Activated CD4-positive, alpha-beta T cell treated with anti-CD3 and anti-CD28 coated beads, Interleukin-2, amount 50 U/mL, for 16 hours (primary cell): ENCODE results near the gene MDGA2.
"Not testable (repeated sequence)": the region's sequence is repeated elsewhere in the genome, so short reads cannot be mapped to it uniquely, and the experiment has no call there.

Experiments
- DNase-seq: peaks from one replicate; pipeline ENCODE4 v3.0.0-alpha.2; 2020

Gene MDGA2

DNA sequence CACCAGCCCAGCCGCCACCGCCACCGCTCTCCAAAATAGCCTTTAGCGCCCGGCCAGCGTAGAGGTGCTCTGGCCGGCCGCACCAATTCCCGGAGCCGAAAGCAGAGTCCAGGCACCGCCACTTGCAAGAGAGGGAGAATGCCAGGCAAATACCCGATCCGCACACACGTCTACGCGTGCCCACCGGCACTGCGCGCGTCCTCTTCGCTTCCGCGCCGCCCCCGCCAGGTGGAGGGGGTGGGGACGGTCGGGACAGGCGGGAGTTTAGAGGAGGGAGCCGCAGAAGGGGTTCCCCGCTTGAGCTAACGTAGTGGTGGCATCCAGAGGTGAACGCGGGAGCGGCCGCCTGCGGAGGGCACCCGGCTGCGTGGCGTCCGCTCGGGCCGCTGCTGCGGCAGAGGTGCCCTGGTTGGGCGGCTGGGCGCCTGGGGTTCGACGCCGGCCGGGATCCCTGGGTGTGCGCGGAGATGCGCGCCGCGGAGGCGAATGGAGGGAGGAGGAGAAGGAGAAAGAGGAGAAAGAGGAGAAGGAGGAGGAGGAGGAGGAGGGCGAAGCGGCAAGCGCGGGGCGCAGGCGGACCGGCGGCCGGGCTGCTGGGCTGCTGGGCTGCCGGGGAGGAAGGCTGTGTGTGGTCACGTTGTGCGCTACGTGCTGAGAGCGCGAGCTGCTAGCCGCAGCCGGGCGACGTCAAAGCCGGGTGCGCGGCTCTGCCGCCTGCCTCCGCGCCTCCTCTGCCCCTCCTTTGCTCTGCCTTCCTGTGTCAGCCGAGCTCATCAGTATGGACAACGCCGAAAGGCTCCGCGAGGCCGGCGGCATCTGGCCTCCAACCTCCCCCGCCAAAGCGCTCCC is at the start of gene MDGA2:
TSS of gene MDGA2 (minus strand) at position 140 of the 849 bp plus-strand sequence.
- peak; percentile 15 for DNase-seq

DNA sequence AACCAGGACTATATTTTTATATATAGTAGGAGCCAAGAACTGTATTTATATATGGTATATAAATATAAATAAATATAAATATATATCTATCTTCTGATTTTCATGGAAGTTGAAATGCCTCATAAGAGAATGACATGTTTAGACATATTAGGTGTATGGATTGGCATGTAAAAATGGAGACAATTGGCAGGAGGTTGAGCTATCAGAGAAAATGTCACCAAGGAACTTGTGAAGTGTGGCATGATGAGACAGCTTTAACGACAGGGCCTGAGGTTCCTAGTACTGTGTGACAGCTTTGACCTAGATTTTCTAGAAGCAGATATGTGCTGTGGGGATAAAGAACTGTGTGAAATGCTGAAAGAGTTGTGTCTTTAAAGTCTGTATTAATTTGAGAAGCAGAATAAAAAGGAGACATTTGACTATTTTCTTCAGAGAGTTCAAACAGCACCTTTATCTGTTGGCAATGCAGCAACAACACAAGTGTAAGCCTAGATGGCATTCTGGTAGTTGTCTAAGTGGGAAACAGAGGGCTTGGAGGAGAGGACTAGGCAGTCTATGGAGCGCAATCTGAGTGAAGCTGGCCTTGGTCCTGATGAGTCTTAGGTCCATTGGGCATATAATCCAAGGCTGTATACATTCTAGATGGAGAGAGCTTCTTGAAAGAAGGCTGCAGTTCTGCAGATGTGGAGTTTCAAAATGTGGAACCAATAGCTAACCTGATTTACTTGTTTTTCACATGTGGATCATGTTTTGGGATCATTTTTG is 47.7 kb upstream of the MDGA2 start:
- DNase-seq, result no peak

DNA sequence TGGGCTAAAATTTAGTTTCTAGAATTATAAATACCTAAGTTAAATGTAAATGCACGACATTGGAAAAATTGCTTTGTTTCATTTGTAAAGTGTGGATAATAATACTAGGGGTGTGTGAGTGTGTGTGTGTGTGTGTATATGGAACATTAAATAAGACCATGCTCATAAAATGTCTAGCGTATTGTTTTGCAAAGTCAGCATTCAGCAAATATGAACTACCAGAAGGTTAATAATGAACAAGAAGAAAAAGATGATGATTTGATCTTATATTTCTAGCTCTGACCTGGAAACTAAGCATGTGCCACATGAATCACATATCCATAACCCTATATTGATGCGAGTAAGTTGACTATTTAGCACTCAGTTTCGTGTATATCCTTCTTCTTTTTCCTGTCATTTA is 44.9 kb upstream of the MDGA2 start:
- DNase-seq, result no peak

DNA sequence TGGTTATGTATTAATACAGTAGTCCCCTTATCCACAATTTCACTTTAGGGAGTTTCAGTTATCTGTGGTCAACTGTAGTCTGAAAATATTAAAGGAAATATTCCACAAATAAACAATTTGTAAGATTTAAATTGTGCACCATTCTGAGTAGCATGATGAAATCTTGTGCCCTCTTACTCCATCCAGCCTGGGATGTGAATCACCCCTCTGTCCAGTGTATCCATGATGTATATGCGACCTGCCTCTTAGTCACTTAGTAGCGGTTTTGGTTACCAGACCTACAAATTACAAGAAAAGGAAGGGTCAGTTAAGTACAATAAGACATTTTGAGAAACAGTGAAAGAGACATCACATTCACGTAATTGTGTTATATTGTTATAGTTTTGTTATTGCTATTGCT is 39.9 kb upstream of the MDGA2 start:
- no peak for DNase-seq

DNA sequence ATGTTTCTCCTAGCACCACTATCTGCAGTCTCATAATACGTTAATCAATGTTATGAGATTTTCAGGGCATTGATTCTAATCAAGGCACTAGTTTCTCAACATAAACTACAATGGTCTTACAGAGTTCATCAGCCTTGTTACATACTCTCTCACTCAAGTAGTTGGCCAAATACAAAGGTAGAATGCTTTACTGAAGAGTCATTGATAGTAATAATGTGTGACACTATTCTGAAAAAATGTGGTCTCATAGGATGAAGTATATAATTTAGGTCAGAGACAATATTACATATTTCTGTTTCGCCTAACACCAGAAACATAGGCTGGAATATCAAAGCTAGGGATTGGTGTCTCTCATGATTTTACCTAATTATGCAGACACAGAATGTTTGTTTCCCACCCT is 35.2 kb upstream of the MDGA2 start:
- DNase-seq, result no peak

DNA sequence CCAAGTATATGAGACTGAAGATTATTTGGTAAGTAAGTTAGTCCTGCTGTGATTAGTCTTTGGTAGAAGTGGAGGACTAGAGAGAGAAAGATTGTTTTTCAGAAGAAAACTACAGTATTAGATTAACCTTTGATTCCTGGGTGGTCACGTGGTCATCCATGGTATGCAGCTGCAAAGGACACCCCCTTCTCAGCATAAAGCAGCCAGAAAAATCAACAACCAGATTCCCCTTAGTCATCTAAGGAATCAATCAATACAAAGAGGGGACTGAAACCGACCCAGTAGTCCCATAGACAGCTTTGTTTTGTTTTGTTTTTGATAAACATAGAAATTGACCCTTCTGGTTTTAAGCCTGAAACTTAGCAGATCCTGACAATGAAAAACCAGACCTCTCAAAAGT is 30.3 kb upstream of the MDGA2 start:
- DNase-seq, result no peak

DNA sequence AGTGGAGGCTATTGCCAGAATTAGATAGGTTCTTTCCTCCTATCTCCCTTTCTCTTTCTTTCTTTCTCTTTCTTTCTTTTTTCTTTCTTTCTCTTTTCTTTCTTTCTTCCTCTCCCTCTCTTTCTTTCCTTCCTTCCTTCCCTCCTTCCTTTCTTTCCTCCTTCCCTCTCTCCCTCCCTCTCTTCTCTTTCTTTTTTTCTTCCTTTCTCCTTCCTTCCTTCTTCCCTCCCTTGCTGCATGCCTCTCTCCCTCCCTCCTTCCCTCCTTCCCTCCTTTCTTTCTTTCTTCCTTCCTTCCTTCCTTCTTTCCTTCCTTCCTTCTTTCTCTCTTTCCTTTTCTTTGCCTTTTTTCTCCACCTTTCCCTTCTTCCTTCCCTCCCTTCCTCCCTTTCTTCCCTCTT is 16.4 kb upstream of the MDGA2 start:
- no peak for DNase-seq

DNA sequence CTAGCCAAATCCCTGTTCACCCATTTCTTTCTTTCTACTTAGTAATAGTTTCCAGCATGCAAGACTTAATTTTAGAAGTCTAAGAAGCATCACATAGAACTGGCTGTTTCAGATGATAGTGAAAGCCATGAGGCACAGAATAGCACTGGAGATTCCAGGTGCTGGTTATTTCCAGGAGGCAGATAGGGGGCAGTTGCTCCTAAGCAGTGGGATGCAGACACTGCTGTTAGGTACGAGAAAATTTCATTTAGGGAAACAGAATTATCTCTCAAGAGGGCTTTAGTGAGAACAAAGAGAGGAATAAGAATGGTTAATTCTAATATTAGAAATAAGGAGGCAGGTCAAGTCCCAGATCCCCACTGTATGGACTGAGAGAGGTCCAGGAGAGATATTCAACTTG is 3.6 kb upstream of the MDGA2 start:
- DNase-seq, result no peak

DNA sequence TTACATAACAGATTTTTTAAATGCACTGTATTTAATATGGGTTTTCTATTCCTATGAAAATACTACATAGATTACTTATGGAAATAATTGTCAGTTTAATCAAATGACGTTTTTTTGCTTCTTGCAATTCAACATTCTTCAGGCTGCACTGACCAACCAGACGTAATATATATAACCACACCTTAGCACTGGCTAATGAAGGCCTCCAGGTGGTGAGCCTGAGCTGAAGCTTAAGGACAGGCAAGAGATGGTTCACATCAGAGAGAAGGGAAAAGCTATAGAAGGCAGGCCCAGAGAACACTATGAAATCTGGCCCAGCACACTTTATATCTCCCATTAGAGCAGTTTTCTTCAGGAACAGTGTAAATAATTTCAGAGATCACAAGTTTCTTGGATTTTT is 2.8 kb upstream of the MDGA2 start:
- DNase-seq, result no peak

DNA sequence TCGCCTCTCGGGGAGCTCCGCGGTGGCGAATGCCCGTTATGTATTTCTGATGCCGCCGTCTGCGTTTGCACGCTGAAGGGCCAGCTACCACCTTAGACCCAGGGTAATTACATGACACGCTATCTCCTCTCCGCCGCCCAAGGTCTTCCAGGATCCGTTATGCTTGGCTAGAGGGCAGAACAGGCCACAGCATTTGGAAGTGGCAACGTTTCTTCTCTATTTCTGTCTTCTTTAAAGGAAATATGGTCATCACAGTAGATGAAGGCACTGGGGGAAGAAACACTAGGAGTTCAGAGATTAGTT is 861 bp upstream of the MDGA2 start:
- no peak for DNase-seq

DNA sequence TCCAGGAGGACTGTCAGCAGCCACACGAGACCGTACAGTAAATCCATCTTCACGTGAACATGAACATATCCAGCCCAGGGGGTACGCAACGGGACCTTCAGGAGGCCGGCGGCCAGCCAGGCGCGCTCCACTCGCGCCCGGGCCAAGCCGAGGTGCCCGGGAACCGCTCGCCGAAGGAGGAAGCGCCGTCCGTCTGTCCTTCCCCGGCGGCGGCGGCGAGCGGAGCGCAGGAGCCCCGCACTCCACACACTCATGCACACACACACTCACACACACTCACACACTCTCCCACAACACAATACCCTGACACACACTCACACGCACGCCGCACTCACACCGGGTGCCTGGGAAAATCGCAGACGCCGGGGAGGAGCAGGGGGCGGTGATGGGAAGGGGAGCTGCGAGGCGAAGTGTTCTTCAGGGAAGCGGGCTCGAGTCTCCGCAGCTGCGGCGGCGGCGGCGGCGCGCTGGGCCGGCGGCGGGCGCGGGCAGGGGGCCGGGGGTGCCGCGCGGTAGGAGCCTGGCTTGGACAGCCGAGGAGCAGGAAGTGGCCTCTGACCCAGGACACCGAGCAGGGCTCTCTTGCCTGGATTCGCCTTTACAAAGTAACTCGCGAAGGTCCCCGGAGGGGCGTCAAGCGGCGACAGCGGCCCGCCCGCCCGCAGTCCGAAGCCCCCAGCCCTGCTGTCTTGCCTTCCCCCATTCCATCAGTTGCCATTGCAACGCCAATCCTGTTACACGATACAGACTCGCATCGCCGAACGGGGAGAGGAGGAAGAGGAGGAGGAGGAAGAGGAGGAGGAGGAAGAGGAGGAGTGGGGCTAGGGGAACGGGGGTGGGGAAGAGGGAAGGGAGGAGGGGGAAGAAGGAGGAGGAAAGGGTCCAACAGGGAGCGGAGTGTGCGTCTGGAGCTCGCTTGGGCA is 601 bp downstream of the MDGA2 start:
- DNase-seq, result no peak

DNA sequence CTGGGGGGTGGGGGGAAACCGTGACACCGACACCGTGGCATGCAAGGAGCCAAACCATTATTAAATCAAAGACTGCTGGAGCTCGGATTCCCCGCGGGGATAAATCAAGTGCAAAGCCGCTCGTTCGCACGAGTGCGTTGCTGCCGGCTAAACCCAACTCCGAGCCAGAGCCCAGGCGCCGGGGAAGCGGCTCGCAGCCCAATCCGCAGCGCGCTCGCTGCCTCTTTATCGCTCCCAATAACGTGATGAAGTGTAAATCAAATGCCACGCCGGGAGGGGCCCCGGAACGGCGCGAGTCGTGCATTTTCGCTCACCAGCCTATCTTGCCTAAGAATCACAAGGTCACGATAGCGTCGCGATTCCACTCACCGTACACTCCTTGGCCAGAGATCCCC is 1.3 kb downstream of the MDGA2 start:
- no peak for DNase-seq

DNA sequence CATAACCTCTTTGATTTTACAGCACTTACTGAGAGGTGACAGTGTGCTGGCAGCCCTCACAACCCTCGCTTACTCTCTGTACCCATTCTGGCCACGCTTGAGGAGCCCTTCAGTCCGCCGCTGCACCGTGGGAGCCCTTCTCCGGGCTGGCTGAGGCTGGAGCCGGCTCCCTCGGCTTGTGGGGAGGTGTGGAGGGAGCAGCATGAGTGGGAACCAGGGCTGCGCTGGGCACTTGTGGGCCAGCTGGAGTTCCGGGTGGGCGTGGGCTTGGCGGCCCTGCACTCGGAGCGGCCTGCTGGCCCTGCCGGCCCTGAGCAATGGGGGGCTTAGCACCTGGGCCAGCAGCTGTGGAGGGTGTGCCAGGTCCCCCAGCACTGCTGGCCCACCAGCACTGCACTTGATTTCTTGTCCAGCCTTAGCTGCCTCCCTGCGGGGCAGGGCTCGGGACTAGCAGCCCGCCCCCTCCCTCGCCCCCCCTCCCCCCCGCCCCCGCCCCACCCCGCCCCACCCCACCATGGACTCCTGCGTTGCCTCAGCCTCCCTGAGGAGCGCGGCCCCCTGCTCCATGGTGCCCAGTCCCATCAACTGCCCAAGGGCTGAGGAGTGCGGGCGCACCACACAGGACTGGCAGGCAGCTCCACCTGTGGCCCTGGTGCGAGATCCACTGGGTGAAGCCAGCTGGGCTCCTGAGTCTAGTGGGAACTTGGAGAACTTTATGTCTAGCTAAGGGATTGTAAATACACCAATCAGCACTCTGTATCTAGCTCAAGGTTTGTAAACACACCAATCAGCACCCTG is 9.9 kb downstream of the MDGA2 start:
- no peak for DNase-seq

DNA sequence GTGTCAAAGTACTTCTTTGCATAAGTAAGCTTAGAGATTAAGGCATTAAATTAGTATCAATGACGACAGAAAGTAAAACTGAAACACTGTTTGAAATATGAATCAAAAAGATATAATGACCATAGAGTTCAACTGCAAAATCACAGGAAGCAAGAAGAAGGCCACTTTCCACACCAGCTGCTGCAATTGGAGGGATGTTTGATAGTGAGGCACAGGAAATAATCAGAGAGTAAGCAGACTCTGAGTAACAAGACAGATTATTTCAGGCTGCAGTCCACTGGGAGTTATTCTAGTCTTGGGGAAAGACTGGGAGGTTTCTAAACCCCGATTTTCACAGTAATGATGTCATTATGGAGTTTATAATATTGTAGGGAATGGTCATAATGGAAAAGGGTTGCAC is 12.9 kb downstream of the MDGA2 start:
- DNase-seq, result no peak

DNA sequence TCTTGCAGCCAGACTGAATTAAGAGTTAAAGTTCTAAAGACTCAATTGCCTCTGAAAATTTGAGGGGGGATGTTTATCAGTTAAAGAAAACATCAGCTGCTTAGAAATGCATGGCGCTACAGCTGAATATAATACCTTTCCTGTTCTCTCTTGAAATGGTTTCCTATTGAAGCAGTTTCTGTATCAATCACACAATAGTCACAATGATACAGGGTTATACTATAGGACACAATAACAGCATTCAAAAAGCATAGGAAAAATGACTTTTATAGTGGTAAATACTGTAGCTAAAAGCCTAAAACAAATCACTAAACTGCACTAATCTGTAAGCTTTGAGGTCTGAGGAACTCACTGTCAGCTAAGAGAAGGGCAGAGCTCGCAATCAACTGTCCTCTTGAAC is 15.2 kb downstream of the MDGA2 start:
- no peak for DNase-seq

DNA sequence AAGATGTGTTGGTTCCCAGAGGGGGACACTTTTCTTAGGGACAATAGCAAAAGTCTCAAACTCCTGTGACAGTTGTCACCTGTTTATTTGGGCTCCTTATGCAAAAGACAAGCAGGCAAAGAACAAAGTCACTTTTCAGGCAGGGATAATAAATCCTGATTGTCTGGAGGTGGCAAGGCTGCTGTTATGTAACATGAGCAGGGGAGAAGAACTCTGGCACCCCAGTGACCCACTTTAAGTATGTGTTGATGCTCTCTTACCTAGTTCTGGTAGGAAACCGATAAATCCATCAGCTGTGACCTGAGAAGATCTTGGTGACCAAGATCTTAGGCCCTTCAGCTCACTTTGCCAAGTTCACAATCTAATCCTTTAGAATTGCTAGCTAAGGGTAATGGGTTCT is 17.4 kb downstream of the MDGA2 start:
- DNase-seq, result no peak

DNA sequence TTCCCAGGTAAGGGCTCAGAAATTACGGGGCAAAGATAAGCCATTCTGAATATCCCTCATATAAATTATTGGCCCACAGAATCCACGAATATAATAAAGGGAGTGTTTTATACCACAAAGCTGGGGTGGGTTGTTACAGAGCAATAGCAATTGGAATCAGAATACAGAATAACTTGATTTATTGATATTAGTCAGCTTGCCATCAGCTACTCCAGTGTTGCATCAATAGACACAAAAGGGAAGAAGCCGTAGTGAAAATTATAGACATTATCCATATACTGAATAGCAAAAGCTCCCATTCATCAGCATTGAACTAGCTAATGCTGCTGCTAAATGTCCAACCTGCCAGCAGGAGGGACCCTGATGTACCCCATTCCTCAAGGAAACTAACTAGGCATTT is 18.3 kb downstream of the MDGA2 start:
- DNase-seq, result no peak

DNA sequence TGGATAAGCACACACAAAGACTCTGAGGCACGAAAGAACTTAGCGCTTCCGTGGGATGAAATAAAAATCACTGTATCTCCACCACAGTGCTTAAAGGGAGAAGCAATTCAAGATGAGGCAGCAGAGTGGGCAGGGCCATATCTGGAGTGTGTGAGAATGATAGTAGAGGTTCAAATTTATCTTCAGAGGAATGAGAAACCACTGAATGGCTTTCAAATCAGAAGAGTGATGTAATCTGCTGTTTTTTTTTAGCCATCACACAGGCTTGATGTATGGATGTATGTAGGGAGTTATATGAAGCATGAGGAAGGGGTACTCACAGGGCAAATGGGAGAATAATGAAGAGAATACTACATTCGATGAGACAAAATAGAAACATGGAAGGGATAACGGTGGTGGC is 24.1 kb downstream of the MDGA2 start:
- DNase-seq, result no peak

DNA sequence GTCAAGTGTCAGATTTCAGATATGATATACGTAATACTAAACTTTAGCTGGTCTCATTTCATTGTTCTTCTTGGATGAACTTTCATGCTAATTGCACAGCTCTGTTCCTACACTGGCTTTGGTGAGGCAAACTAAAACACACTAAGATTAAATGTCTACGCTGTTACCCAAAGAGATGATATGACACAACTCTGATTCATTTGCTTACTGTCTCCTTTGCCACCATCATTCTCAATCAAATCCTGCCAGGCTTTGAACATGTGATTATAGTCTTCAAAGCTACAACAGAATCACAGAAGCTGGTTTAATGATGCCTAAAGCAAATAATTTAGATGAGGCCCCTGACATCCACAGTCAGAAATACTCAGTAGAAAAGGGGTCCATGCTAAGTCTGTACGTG is 37.7 kb downstream of the MDGA2 start:
- no peak for DNase-seq

DNA sequence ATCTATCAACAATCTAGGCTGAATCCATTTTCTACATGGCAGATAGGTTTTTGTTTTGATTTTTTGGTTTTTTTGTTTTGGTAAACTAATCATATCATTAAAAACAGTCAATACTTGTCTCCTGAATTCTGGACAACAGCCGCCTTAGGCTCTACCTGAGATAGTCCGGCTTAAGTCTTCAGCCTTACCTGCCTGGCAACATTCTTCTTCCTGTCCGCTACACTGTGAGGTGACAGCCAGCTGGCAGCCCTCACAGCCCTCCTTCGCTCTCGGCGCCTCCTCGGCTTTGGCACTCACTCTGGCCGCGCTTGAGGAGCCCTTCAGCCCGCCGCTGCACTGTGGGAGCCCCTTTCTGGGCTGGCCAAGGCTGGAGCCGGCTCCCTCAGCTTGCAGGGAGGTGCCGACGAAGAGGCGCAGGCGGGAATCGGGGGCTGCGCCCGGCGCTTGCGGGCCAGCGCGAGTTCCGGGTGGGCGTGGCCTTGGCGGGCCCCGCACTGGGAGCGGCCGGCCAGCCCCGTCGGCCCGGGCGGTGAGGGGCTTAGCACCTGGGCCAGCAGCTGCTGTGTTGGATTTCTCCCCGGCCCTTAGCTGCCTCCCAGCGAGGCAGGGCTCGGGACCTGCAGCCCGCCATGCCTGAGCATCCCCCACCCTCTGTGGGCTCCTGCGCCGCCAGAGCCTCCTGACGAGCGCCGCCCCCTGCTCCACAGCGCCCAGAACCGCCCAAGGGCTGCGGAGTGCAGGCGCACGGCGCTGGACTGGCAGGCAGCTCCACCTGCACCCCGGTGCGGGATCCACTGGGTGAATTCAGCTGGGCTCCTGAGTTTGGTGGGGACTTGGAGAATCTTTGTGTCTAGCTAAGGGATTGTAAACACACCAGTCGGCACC is 49.0 kb downstream of the MDGA2 start:
- no peak for DNase-seq

DNA sequence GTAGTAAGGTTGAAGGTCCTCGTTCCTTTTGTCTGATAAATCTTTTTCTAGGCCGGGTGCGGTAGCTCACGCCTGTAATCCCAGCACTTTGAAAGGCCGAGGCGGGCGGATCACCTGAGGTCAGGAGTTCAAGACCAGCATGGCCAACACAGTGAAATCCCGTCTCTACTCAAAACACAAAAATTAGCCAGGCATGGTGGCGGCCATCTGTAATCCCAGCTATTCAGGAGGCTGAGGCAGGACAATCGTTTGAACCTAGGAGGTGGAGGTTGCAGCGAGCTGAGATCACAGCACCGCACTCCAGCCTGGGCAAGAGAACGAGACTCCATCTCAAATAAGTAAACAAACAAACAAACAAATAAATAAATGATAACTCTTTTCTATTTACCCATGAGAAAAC is 51.3 kb downstream of the MDGA2 start:
- DNase-seq, result not testable (repeated sequence)

DNA sequence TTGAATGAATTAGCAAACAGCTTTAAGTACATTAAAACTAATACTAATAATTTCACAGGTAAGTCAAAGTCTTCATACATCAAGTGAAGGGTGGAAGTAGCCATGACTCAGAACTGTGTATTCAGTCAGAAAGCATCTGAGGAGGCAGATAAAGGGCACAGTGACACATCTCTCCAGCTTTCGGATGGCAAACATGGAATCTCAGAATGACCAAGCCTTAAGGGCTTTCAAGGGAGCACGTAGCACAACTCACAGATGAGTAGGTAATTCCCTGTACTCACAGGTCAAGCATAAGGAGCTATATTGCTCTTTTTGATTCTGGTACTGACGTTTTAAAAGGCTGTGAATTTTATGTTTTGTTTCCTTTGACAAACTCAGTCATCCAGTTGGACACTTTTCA is 56.0 kb downstream of the MDGA2 start:
- no peak for DNase-seq
